Measurements from ENCODE around the gene GRIK5. TPM values are rescaled to one million over a fixed set of nuclear protein-coding genes. Genes with fewer than 3 reads are reported as not detected.

The GRIK5 gene
- polyA plus RNA-seq, 1 donor from 2014 or later = 22.4 TPM

DNA sequence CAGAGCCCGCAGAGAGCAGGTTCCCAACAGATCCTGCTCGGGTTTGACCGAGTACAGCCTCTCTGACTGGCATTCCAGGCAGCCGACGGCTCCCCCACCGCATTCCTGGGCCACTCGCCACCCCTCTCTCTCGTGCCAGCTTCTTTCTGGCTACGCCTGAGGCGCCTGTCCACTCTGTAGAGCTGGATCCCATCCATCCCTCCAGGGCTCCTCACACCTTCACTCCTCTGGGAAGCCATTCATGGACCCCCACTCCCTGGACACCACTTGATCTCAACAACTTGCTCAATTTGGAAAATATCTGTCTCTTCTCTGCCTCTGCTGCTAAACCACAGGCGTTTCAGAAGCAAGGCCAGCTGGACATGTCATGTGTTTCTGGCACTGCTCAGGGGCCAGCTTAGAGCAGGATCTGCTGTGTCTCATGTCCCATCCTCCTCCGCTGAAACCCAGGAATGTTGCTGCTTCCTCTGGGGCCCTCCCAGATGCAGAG is 45.3 kb downstream of the GRIK5 start:
- Histone ChIP-seq H3K79me2 (replicated peaks; ENCODE audit: insufficient read depth, low read length) (no peaks in the 10 kb centered on the region), H3K36me3 (ENCODE audit: insufficient read depth, low read length) (peaks cover 13% of the 10 kb centered on the region), H3K4me2 (ENCODE audit: low read length) (no peak overlapping the region), H3K27ac (ENCODE audit: low read length) (no peak overlapping the region), H3K4me3 (ENCODE audit: low read length) (no peak overlapping the region), H3F3A (ENCODE audit: insufficient read depth, low read length, poor library complexity, severe bottlenecking) (no peaks in the 10 kb centered on the region), H2AFZ (ENCODE audit: low read depth, low read length) (no peak overlapping the region), H3K9me3 (ENCODE audit: low read length) (no peaks in the 10 kb centered on the region), H3K27me3 (ENCODE audit: insufficient read depth, low read depth, low read length) (no peaks in the 10 kb centered on the region), H3K9me2 (ENCODE audit: insufficient read depth, low read length) (no peaks in the 10 kb centered on the region), H3K9ac (ENCODE audit: low read length) (no peak overlapping the region), H4K20me1 (ENCODE audit: insufficient read depth) (no peaks in the 10 kb centered on the region)
- no peak for TF ChIP-seq POLR2AphosphoS5 (IDR thresholded peaks at IDR 0.05)
- TF ChIP-seq, protein P1, sequence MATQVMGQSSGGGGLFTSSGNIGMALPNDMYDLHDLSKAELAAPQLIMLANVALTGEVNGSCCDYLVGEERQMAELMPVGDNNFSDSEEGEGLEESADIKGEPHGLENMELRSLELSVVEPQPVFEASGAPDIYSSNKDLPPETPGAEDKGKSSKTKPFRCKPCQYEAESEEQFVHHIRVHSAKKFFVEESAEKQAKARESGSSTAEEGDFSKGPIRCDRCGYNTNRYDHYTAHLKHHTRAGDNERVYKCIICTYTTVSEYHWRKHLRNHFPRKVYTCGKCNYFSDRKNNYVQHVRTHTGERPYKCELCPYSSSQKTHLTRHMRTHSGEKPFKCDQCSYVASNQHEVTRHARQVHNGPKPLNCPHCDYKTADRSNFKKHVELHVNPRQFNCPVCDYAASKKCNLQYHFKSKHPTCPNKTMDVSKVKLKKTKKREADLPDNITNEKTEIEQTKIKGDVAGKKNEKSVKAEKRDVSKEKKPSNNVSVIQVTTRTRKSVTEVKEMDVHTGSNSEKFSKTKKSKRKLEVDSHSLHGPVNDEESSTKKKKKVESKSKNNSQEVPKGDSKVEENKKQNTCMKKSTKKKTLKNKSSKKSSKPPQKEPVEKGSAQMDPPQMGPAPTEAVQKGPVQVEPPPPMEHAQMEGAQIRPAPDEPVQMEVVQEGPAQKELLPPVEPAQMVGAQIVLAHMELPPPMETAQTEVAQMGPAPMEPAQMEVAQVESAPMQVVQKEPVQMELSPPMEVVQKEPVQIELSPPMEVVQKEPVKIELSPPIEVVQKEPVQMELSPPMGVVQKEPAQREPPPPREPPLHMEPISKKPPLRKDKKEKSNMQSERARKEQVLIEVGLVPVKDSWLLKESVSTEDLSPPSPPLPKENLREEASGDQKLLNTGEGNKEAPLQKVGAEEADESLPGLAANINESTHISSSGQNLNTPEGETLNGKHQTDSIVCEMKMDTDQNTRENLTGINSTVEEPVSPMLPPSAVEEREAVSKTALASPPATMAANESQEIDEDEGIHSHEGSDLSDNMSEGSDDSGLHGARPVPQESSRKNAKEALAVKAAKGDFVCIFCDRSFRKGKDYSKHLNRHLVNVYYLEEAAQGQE (IDR thresholded peaks at IDR 0.05; ENCODE audit: borderline replicate concordance) = no peak
- no peak for TF ChIP-seq TAF1 (IDR thresholded peaks at IDR 0.05; ENCODE audit: low read depth)
- TF ChIP-seq EP300 (conservative IDR thresholded peaks at IDR 0.05; ENCODE audit: poor library complexity, severe bottlenecking) = no peak
- no peak for TF ChIP-seq EZH2 (IDR thresholded peaks at IDR 0.05; ENCODE audit: borderline replicate concordance, insufficient read depth, low read length, poor library complexity, severe bottlenecking)
- TF ChIP-seq, protein P2, sequence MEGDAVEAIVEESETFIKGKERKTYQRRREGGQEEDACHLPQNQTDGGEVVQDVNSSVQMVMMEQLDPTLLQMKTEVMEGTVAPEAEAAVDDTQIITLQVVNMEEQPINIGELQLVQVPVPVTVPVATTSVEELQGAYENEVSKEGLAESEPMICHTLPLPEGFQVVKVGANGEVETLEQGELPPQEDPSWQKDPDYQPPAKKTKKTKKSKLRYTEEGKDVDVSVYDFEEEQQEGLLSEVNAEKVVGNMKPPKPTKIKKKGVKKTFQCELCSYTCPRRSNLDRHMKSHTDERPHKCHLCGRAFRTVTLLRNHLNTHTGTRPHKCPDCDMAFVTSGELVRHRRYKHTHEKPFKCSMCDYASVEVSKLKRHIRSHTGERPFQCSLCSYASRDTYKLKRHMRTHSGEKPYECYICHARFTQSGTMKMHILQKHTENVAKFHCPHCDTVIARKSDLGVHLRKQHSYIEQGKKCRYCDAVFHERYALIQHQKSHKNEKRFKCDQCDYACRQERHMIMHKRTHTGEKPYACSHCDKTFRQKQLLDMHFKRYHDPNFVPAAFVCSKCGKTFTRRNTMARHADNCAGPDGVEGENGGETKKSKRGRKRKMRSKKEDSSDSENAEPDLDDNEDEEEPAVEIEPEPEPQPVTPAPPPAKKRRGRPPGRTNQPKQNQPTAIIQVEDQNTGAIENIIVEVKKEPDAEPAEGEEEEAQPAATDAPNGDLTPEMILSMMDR (IDR thresholded peaks at IDR 0.05; ENCODE audit: poor library complexity, severe bottlenecking) = no peak
- no peak for TF ChIP-seq RAD21 (conservative IDR thresholded peaks at IDR 0.05)
- no peak for TF ChIP-seq SMC3 (conservative IDR thresholded peaks at IDR 0.05; ENCODE audit: poor library complexity)

DNA sequence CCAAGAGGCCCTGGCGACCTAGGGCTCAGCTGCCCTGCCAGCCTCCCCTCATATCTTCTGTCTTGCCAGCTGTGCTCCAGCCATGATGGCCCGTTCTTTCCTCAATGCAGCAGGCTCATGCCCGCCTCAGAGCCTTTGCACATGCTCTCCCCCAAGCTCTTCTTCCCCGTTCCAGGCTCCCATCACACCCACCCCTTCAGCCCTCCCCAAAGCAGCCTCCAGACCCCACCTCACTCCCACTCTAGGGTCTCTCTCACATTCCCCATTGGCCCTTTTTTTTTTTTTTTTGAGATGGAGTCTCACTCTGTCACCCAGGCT is 46.1 kb downstream of the GRIK5 start:
- Histone ChIP-seq H3K4me2 (ENCODE audit: low read length) (no peak overlapping the region), H3K9me3 (ENCODE audit: low read length) (no peaks in the 10 kb centered on the region), H4K20me1 (ENCODE audit: insufficient read depth) (no peaks in the 10 kb centered on the region), H3K9ac (ENCODE audit: low read length) (no peak overlapping the region), H3K27me3 (ENCODE audit: insufficient read depth, low read depth, low read length) (no peaks in the 10 kb centered on the region), H3F3A (ENCODE audit: insufficient read depth, low read length, poor library complexity, severe bottlenecking) (no peaks in the 10 kb centered on the region), H3K9me2 (ENCODE audit: insufficient read depth, low read length) (no peaks in the 10 kb centered on the region), H2AFZ (ENCODE audit: low read depth, low read length) (no peak overlapping the region), H3K36me3 (ENCODE audit: insufficient read depth, low read length) (peaks cover 17% of the 10 kb centered on the region), H3K27ac (ENCODE audit: low read length) (no peak overlapping the region), H3K79me2 (replicated peaks; ENCODE audit: insufficient read depth, low read length) (no peaks in the 10 kb centered on the region), H3K4me3 (ENCODE audit: low read length) (no peak overlapping the region)
- no peak for TF ChIP-seq EP300 (conservative IDR thresholded peaks at IDR 0.05; ENCODE audit: poor library complexity, severe bottlenecking)
- no peak for TF ChIP-seq RAD21 (conservative IDR thresholded peaks at IDR 0.05)
- no peak for TF ChIP-seq TAF1 (IDR thresholded peaks at IDR 0.05; ENCODE audit: low read depth)
- TF ChIP-seq MXI1 (conservative IDR thresholded peaks at IDR 0.05; ENCODE audit: poor library complexity, severe bottlenecking) = no peak
- TF ChIP-seq EZH2 (IDR thresholded peaks at IDR 0.05; ENCODE audit: borderline replicate concordance, insufficient read depth, low read length, poor library complexity, severe bottlenecking) = no peak
- TF ChIP-seq, protein P2 (IDR thresholded peaks at IDR 0.05; ENCODE audit: poor library complexity, severe bottlenecking) = no peak
- no peak for TF ChIP-seq SMC3 (conservative IDR thresholded peaks at IDR 0.05; ENCODE audit: poor library complexity)
- TF ChIP-seq, protein P1 (IDR thresholded peaks at IDR 0.05; ENCODE audit: borderline replicate concordance) = no peak
- TF ChIP-seq POLR2AphosphoS5 (IDR thresholded peaks at IDR 0.05) = no peak
